Activated naive CD8-positive, alpha-beta T cell treated with anti-CD3 and anti-CD28 coated beads, Interleukin-2, amount 10 ng/mL, durations not matched to agents 7 days and 5 days (primary cell): ENCODE data around the gene FBXL20. TPM values are rescaled to one million over a fixed set of nuclear protein-coding genes. Genes with fewer than 3 reads are reported as not detected.
"Not testable (repeated sequence)": the region's sequence is repeated elsewhere in the genome, so short reads cannot be mapped to it uniquely, and the experiment has no call there.

ENCODE experiments used
- ATAC-seq: fragments of 150-1000 bp; cut with Tn5 transposase; one replicate; pipeline ENCODE4 v1.10.0; 2021; ENCODE audit warnings: low read depth, moderate library complexity
- POLR2A ChIA-PET: fragments of 350-600 bp; sonication (Branson Sonifier 250); formaldehyde crosslinking; loops from one replicate; lab custom pipeline; 2021; ENCODE audit warnings: antibody characterized with exemption; lab: Charles Lee
- DNase-seq: peaks from one replicate; pipeline ENCODE4 v3.0.0; 2021
- H3K27ac Mint-ChIP-seq: one replicate; pipeline ENCODE4 v1.8.0; 2022; ENCODE audit warnings: mild to moderate bottlenecking, mixed read lengths
- H3K27me3 Mint-ChIP-seq: one replicate; pipeline ENCODE4 v1.8.0; 2022; ENCODE audit warnings: mild to moderate bottlenecking, moderate library complexity, mixed read lengths
- H3K36me3 Mint-ChIP-seq: one replicate; pipeline ENCODE4 v1.8.0; 2021; ENCODE audit warnings: mild to moderate bottlenecking, mixed read lengths
- H3K4me1 Mint-ChIP-seq: one replicate; pipeline ENCODE4 v1.8.0; 2021; ENCODE audit warnings: mixed read lengths
- H3K4me3 Mint-ChIP-seq: one replicate; pipeline ENCODE4 v1.8.0; 2022; ENCODE audit warnings: mild to moderate bottlenecking, moderate library complexity, mixed read lengths
- H3K9me3 Mint-ChIP-seq: one replicate; pipeline ENCODE4 v1.8.0; 2021; ENCODE audit warnings: mixed read lengths
- total RNA-seq, 2 experiments: library from RNA; stranded (reverse); gene quantifications; one replicate each; pipeline ENCODE4 v1.2.3, GENCODE V29; 2021

The FBXL20 gene
- total RNA-seq, 2 experiments from 2014 or later: 20.0 to 21.0 TPM

DNA sequence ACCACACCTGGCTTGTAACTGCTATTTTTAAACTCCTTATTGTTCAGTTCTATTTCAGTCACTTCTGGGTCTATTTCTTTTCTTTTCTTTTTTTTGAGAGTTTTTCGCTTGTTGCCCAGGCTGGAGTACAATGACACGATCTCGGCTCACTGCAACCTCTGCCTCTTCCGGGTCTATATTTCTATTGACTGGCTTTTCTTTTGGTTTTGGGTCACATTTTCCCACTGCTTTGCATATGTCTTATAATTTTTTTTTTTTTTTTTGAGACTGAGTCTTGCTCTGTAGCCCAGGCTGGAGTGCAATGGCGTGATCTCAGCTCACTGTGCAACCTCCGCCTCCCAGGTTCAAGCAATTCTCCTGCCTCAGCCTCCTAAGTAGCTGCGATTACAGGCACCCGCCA lies 108.9 kb downstream of the FBXL20 start:
- H3K36me3 Mint-ChIP-seq, H3K4me3 Mint-ChIP-seq, POLR2A ChIA-PET, H3K9me3 Mint-ChIP-seq, H3K4me1 Mint-ChIP-seq, H3K27ac Mint-ChIP-seq, H3K27me3 Mint-ChIP-seq, DNase-seq, ATAC-seq: not testable (repeated sequence)

DNA sequence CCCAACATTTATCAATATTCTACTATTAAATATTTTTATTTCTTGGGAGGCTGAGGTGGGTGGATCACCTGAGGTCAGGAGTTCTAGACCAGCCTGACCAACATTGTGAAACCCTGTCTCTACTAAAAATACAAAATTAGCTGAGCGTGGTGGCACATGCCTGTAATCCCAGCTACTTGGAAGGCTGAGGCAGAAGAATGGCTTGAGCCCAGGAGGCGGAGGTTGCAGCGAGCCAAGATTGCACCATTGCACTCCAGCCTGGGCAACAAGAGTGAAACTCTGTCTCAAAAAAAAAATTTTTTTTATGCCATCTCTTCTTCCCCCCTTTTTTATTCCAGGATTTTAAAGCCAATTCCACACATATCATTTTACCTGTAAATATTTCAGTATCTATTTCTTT lies 114.9 kb downstream of the FBXL20 start:
- H3K4me3 Mint-ChIP-seq, H3K36me3 Mint-ChIP-seq, H3K27ac Mint-ChIP-seq, DNase-seq, POLR2A ChIA-PET, H3K27me3 Mint-ChIP-seq, ATAC-seq, H3K9me3 Mint-ChIP-seq, H3K4me1 Mint-ChIP-seq: not testable (repeated sequence)

DNA sequence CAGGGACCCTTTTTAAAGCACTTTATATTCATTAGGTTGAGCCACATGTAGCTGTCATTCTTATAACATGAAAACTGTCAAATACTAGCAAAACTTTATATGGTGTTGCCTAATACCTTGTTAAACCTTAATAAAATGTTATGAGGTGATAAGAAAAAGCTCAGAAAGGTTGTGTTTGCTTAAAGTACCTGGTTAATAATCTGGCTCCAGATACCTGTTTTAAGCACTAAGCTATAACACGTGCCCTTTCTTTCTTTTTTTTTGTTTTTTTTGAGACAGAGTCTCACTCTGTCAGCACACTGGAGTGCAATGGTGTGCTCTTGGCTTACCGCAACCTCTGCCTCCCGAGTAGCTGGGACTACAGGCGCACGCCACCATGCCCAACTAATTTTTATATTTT lies 116.7 kb downstream of the FBXL20 start:
- POLR2A ChIA-PET: no interaction called here
- no peaks in the 10 kb centered on the region for H3K36me3 Mint-ChIP-seq
- H3K27me3 Mint-ChIP-seq: no peaks in the 10 kb centered on the region
- ATAC-seq (no peak), DNase-seq (no peak)
- no peaks in the 10 kb centered on the region for H3K9me3 Mint-ChIP-seq
- no peak overlapping the region for H3K4me3 Mint-ChIP-seq
- no peaks in the 10 kb centered on the region for H3K4me1 Mint-ChIP-seq
- H3K27ac Mint-ChIP-seq: no peak overlapping the region

- Mint-ChIP-seq H3K36me3 (no peaks in the 10 kb centered on the region), H3K27me3 (no peaks in the 10 kb centered on the region), H3K27ac (no peak overlapping the region), H3K9me3 (no peaks in the 10 kb centered on the region), H3K4me1 (no peaks in the 10 kb centered on the region), H3K4me3 (no peak overlapping the region)
- ATAC-seq (no peak), DNase-seq (no peak)
- POLR2A ChIA-PET: no interaction called here
These were observed 117.5 kb downstream of the FBXL20 start for GRCh38 chr17:39283896-39284295.

- Mint-ChIP-seq H3K27ac (no peak overlapping the region), H3K9me3 (no peaks in the 10 kb centered on the region), H3K4me3 (no peak overlapping the region), H3K4me1 (no peaks in the 10 kb centered on the region), H3K36me3 (no peaks in the 10 kb centered on the region), H3K27me3 (no peaks in the 10 kb centered on the region)
- ATAC-seq (no peak), DNase-seq (no peak)
- POLR2A ChIA-PET: no interaction called here
These were observed 118.3 kb downstream of the FBXL20 start for GRCh38 chr17:39283098-39283497.

DNA sequence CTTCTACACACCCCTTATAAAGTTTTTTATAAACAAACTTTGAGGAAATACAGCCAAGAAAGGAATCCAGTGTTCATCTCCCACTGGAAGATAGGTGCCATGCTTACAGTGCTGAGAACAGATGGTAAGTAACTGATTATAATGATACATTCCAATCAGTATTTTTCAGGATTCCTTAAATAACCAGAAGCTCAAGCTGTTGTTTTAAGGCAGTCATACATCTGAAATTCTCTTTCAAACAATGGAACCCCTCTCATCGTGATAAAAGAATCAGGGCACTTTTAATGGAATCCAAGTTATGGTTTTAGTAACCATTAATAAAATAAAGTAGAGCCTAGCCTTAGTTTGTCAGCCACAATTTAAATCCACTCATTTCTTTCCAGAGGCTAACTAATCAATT lies 119.6 kb downstream of the FBXL20 start:
- Mint-ChIP-seq H3K9me3 (no peaks in the 10 kb centered on the region), H3K4me3 (no peak overlapping the region), H3K36me3 (no peaks in the 10 kb centered on the region), H3K27ac (no peak overlapping the region), H3K4me1 (no peaks in the 10 kb centered on the region), H3K27me3 (no peaks in the 10 kb centered on the region)
- ATAC-seq: no peak
- POLR2A ChIA-PET: interaction anchor here (0.9 kb wide), 1 partner anchor 46 kb away, joined by 5 read pairs; no protein-coding TSS in a partner anchor
- DNase-seq: no peak

- H3K27ac Mint-ChIP-seq, H3K9me3 Mint-ChIP-seq, POLR2A ChIA-PET, ATAC-seq, DNase-seq, H3K4me1 Mint-ChIP-seq, H3K4me3 Mint-ChIP-seq, H3K27me3 Mint-ChIP-seq, H3K36me3 Mint-ChIP-seq: not testable (repeated sequence)
These were observed 123.2 kb downstream of the FBXL20 start for GRCh38 chr17:39278246-39278645.

DNA sequence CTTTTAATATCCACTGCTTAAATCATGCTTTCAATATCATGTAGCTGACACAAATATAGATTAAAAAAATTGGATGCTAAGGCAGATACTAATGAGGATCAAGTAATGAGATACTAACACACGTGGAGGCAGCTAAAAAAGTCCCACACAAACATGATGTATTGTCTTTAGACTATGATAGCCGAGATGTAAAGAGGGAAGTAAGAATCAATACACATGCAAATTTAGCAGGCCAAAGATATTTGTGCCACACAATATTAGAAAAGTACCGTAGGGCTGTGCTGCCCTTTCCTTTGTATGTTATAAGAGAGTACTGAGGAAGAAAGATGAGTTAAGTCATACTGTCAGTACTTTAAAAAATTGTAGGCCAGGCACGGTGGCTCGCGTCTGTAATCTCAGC lies 124.3 kb downstream of the FBXL20 start:
- H3K36me3 Mint-ChIP-seq: no peaks in the 10 kb centered on the region
- no peak for ATAC-seq
- no peak for DNase-seq
- H3K4me1 Mint-ChIP-seq: no peaks in the 10 kb centered on the region
- no peak overlapping the region for H3K4me3 Mint-ChIP-seq
- POLR2A ChIA-PET: no interaction called here
- no peaks in the 10 kb centered on the region for H3K9me3 Mint-ChIP-seq
- no peaks in the 10 kb centered on the region for H3K27me3 Mint-ChIP-seq
- no peak overlapping the region for H3K27ac Mint-ChIP-seq

- Mint-ChIP-seq H3K36me3 (no peaks in the 10 kb centered on the region), H3K9me3 (no peaks in the 10 kb centered on the region), H3K27ac (no peak overlapping the region), H3K4me3 (no peak overlapping the region), H3K27me3 (no peaks in the 10 kb centered on the region), H3K4me1 (no peaks in the 10 kb centered on the region)
- DNase-seq (no peak), ATAC-seq (no peak)
- POLR2A ChIA-PET: no interaction called here
These were observed 125.3 kb downstream of the FBXL20 start for GRCh38 chr17:39276113-39276512.

DNA sequence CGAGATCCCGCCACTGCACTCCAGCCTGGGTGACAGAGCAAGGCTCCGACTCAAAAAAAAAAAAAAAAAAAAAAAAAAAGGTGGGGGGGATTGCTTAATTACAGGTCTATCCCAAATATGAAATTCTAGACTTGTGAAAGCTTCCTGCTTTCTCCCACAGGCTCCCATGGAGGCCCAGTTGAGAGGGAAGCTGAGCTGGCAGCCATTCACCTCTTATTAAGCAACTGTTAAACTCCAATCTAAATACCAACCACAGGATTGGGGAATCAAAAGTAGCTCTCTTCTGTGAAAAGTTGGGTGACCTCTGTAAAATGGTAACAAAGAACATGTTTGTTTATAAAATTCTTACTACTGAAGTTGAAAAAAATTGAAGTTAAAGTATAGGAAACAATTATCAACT lies 129.9 kb downstream of the FBXL20 start:
- no peak overlapping the region for H3K4me3 Mint-ChIP-seq
- DNase-seq: no peak
- H3K27ac Mint-ChIP-seq: no peak overlapping the region
- H3K36me3 Mint-ChIP-seq: no peaks in the 10 kb centered on the region
- no peak for ATAC-seq
- no peaks in the 10 kb centered on the region for H3K4me1 Mint-ChIP-seq
- H3K9me3 Mint-ChIP-seq: no peaks in the 10 kb centered on the region
- no peaks in the 10 kb centered on the region for H3K27me3 Mint-ChIP-seq
- POLR2A ChIA-PET: no interaction called here

DNA sequence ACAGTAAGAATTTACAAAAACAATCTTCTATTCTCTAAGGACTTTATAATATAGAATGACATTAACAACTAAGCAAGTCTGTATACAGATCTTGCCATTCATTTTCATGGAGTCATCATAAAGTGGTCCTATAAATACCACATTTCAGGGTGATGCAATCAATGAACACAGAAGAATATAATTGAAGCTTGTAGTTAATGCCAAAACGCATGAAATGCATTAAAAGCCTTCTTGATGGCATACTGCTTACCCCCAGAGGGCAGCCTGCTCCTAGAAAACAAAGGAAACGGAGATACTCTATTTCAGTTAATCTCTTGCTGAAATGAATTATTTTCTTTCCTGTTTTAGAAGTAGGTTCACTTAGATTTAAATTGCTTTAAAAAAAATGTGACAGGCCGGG lies 130.5 kb downstream of the FBXL20 start:
- H3K27me3 Mint-ChIP-seq: no peaks in the 10 kb centered on the region
- POLR2A ChIA-PET: no interaction called here
- no peak overlapping the region for H3K4me3 Mint-ChIP-seq
- no peak for DNase-seq
- H3K4me1 Mint-ChIP-seq: no peaks in the 10 kb centered on the region
- no peaks in the 10 kb centered on the region for H3K36me3 Mint-ChIP-seq
- H3K27ac Mint-ChIP-seq: no peak overlapping the region
- ATAC-seq: no peak
- H3K9me3 Mint-ChIP-seq: no peaks in the 10 kb centered on the region

GRCh38 chr17:39264119-39264518 lies 137.3 kb downstream of the FBXL20 start:
- Mint-ChIP-seq H3K36me3 (peaks cover 11% of the 10 kb centered on the region), H3K4me3 (no peak overlapping the region), H3K27me3 (no peaks in the 10 kb centered on the region), H3K4me1 (no peaks in the 10 kb centered on the region), H3K27ac (no peak overlapping the region), H3K9me3 (peaks cover 1% of the 10 kb centered on the region)
- POLR2A ChIA-PET: interaction anchor here (0.6 kb wide), 1 partner anchor 102 kb away, joined by 3 read pairs; no protein-coding TSS in a partner anchor
- no peak for DNase-seq
- no peak for ATAC-seq

- Mint-ChIP-seq H3K27ac (no peak overlapping the region), H3K4me3 (no peak overlapping the region), H3K9me3 (peaks cover 1% of the 10 kb centered on the region), H3K27me3 (no peaks in the 10 kb centered on the region), H3K4me1 (no peaks in the 10 kb centered on the region), H3K36me3 (peaks cover 11% of the 10 kb centered on the region)
- ATAC-seq (no peak), DNase-seq (no peak)
- POLR2A ChIA-PET: no interaction called here
These were observed 140.1 kb downstream of the FBXL20 start for GRCh38 chr17:39261286-39261685.

DNA sequence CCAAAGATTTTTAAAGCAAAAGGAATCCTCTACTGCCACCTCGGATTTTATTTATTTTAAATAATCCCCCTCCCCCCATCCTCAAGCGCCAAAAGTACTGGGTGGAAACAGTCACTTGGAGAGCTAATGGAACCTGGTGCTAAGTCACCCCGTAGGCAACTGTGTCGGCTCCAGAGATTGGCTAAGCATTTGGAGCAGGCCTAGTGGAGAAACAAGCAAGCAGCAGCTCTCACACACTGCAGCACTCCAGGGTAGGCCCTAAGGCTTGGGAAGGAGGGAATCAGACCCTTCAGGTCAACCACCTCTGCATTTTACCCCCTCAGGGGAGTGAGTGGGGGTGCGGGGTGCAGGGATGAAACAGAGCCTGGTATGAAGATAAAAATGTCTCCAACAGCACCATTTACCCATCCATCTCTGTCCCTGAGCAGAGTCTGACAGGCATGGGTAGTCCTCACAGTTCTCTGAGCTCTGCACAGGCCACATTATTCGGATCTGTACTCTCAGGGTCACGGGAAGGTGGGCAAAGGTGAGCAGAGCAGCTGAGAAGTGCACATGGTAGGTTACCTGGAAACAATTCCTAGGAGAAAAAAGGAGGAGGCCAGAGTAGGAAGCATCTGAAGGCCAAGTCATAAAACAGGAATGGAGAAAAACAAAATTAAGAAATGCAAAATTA lies 148.5 kb downstream of the FBXL20 start:
- Mint-ChIP-seq H3K4me1 (no peaks in the 10 kb centered on the region), H3K36me3 (peaks cover 2% of the 10 kb centered on the region), H3K9me3 (no peaks in the 10 kb centered on the region), H3K27ac (no peak overlapping the region), H3K4me3 (no peak overlapping the region), H3K27me3 (no peaks in the 10 kb centered on the region)
- no peak for DNase-seq
- POLR2A ChIA-PET: interaction anchor here (0.7 kb wide), 1 partner anchor 15 kb away, joined by 4 read pairs; no protein-coding TSS in a partner anchor
- no peak for ATAC-seq
